ENCODE measurements around the gene TOB2. TPM values are rescaled to one million over a fixed set of nuclear protein-coding genes. Genes with fewer than 3 reads are reported as not detected.

TOB2 gene
- total RNA-seq, 1 experiment from 2014 or later = 19.0 TPM

GRCh38 chr22:41387341-41387740 is 59.3 kb downstream of the TOB2 start:
- no peak for DNase-seq (ENCODE audit: low read depth)

GRCh38 chr22:41384128-41384527 is 62.5 kb downstream of the TOB2 start:
- DNase-seq (ENCODE audit: low read depth) = no peak

Other genes with a start within 250 kb of the TOB2 start
- gene L3MBTL2, start 241.5 kb downstream of the TOB2 start, total RNA-seq (2014; rRNA removed; shearing (Covaris generic)) = 15.6 and 21.6 TPM in 2 replicates
- not detected in 2 replicates for gene CHADL, start 205.9 kb downstream of the TOB2 start, total RNA-seq (2014; rRNA removed; shearing (Covaris generic))
- 60.4 and 97.9 TPM in 2 replicates for gene RANGAP1, start 160.6 kb downstream of the TOB2 start, total RNA-seq (2014; rRNA removed; shearing (Covaris generic))
- 19.2 and 36.5 TPM in 2 replicates for gene ZC3H7B, start 145.3 kb downstream of the TOB2 start, total RNA-seq (2014; rRNA removed; shearing (Covaris generic))
- gene TEF, start 64.9 kb downstream of the TOB2 start, total RNA-seq (2014; rRNA removed; shearing (Covaris generic)) = 7.6 and 12.0 TPM in 2 replicates
- 42.8 and 69.0 TPM in 2 replicates for gene PHF5A, start 21.9 kb upstream of the TOB2 start, total RNA-seq (2014; rRNA removed; shearing (Covaris generic))
- 28.1 and 43.7 TPM in 2 replicates for gene ACO2, start 22.3 kb upstream of the TOB2 start, total RNA-seq (2014; rRNA removed; shearing (Covaris generic))
- gene POLR3H, start 97.7 kb upstream of the TOB2 start, total RNA-seq (2014; rRNA removed; shearing (Covaris generic)) = 21.5 and 22.5 TPM in 2 replicates
- 0.25 TPM in 1 of 2 replicates, not detected in the other for gene CSDC2, start 114.2 kb upstream of the TOB2 start, total RNA-seq (2014; rRNA removed; shearing (Covaris generic))
- 13.4 and 15.8 TPM in 2 replicates for gene PMM1, start 143.0 kb upstream of the TOB2 start, total RNA-seq (2014; rRNA removed; shearing (Covaris generic))
- 20.0 and 26.0 TPM in 2 replicates for gene DESI1, start 174.2 kb upstream of the TOB2 start, total RNA-seq (2014; rRNA removed; shearing (Covaris generic))
- 392 and 397 TPM in 2 replicates for gene XRCC6, start 174.5 kb upstream of the TOB2 start, total RNA-seq (2014; rRNA removed; shearing (Covaris generic))
- gene SNU13, start 242.1 kb upstream of the TOB2 start, total RNA-seq (2014; rRNA removed; shearing (Covaris generic)) = 77.7 and 96.3 TPM in 2 replicates

All from M059J (cell line).